Measurements from ENCODE around the gene LAPTM5.

Gene LAPTM5

DNA sequence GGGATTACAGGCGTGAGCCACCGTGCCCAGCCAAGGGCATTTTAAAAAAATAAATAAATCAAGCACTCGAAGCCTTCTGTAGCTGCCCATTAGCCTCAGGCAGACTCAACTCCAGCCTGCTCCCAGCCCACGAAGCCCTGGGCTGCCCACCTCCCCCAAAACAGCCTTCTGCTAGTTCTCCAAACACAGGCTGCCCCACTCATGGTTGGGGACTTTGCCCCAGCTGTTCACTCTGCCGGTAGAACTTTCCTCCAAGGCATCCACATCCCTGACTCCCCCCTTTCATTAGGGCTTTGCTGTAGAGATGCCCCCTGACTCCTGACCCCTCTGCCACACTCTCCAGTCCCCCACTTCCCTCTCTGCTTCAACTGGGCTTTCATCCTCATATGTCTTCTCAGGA is 29.7 kb upstream of the LAPTM5 start:
- H3K9ac ChIP-seq (ENCODE audit: low read depth, low read length, poor library complexity) = no peak overlapping the region
- H3K4me2 ChIP-seq (ENCODE audit: insufficient read depth, low read length, poor library complexity, severe bottlenecking) = no peak overlapping the region
- no peak overlapping the region for H3K4ac ChIP-seq (ENCODE audit: low read length)
- peak overlapping the region; percentile 40 for H2BK15ac ChIP-seq (ENCODE audit: low read length)
- H2BK5ac ChIP-seq (ENCODE audit: low read length) = peak overlapping the region; percentile 40
- peaks cover 18 to 34% of the 10 kb centered on the region in 2 donors for H3K4me1 ChIP-seq (ENCODE audit: control insufficient read depth in 2 of 2, insufficient read depth in 1 of 2, low read depth in 1 of 2, low read length in 2 of 2)
- H2AFZ ChIP-seq (ENCODE audit: low read length) = peak overlapping the region; percentile 13
- no CpG with 5 or more reads among the region's 5 CpGs for WGBS, 2 donors (ENCODE audit: extremely low coverage in 2 of 2, insufficient read length in 2 of 2, insufficient replicate concordance in 1 of 2)
- H3K4me3 ChIP-seq (ENCODE audit: low read length in 2 of 2) = no peak overlapping the region
- peak overlapping the region; percentile 4 for H2AK5ac ChIP-seq (ENCODE audit: low read depth, low read length)
- no peaks in the 10 kb centered on the region for H3K36me3 ChIP-seq (replicated peaks in 1 of 2; ENCODE audit: control insufficient read depth in 2 of 2, insufficient read depth in 2 of 2, low read length in 2 of 2)
- no peaks in the 10 kb centered on the region for H3K9me3 ChIP-seq (replicated peaks in 1 of 2; ENCODE audit: control insufficient read depth in 2 of 2, insufficient read depth in 1 of 2, low read depth in 1 of 2, low read length in 2 of 2)
- no peak overlapping the region for H3K27ac ChIP-seq (replicated peaks; ENCODE audit: low read length)
- H3K27me3 ChIP-seq (ENCODE audit: control insufficient read depth in 3 of 3, insufficient read depth in 3 of 3, low read depth in 1 of 3, low read length in 3 of 3) = no peaks in the 10 kb centered on the region
- no peak overlapping the region for H4K8ac ChIP-seq (ENCODE audit: low read depth, low read length)
- no peak overlapping the region for H3K23ac ChIP-seq (ENCODE audit: low read depth, low read length, poor library complexity)
- H2BK120ac ChIP-seq (ENCODE audit: low read depth, low read length) = peak overlapping the region; percentile 87
- peak overlapping the region; percentile 67 for H3K14ac ChIP-seq (ENCODE audit: low read length)
- H3K79me1 ChIP-seq (ENCODE audit: low read depth, low read length) = no peaks in the 10 kb centered on the region
- peak overlapping the region; percentile 92 for H2BK12ac ChIP-seq (ENCODE audit: low read length)
- H3K18ac ChIP-seq (ENCODE audit: low read length) = peak overlapping the region; percentile 93
- H4K91ac ChIP-seq (ENCODE audit: low read depth, low read length, poor library complexity) = no peak overlapping the region
- DNase-seq (ENCODE audit: low spot score) = no peak

DNA sequence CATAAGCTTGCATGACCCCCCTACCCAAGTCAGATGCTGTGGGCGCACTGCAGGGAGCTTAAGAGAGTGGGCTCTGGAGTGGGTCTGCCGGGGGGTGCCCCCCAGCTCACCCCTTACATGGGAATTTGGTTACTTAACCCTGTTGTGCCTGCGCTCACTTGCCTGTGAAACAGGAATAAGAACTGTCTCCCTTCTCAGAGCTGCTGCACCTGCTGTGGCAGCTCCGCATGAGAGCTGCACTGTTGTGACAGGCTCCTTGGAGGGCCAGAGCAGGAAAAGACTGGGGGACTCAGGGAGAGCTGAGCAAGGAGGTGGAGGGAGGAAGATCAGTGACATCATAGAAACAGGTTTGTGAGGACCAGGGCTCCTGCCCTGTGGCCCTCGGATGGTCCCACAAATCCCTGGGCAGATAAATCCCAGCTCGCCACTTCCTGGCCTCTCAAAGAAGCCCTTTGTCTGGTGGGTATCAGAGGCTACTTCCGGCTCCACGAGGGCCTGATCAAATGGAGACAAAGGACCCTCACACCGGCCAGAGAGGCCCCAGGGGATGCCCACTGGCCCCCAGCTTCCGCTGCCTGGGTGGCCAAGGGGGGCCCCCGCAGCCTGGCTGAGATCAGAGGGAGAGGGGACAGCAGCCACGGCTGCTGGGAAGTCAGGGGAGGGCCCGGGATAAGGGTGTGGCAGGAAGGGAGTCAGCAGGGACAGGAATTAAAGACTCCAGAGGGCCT is 28.9 kb upstream of the LAPTM5 start:
- no peaks in the 10 kb centered on the region for H3K9me3 ChIP-seq (replicated peaks in 1 of 2; ENCODE audit: control insufficient read depth in 2 of 2, insufficient read depth in 1 of 2, low read depth in 1 of 2, low read length in 2 of 2)
- H3K14ac ChIP-seq (ENCODE audit: low read length) = no peak overlapping the region
- H4K91ac ChIP-seq (ENCODE audit: low read depth, low read length, poor library complexity) = no peak overlapping the region
- no peaks in the 10 kb centered on the region for H3K79me1 ChIP-seq (ENCODE audit: low read depth, low read length)
- H3K4me2 ChIP-seq (ENCODE audit: insufficient read depth, low read length, poor library complexity, severe bottlenecking) = no peak overlapping the region
- H2BK12ac ChIP-seq (ENCODE audit: low read length) = no peak overlapping the region
- H2BK15ac ChIP-seq (ENCODE audit: low read length) = no peak overlapping the region
- WGBS, 2 donors (ENCODE audit: extremely low coverage in 2 of 2, insufficient read length in 2 of 2, insufficient replicate concordance in 1 of 2) = no CpG with 5 or more reads among the region's 13 CpGs
- no peak overlapping the region for H3K9ac ChIP-seq (ENCODE audit: low read depth, low read length, poor library complexity)
- no peaks in the 10 kb centered on the region for H3K27me3 ChIP-seq (ENCODE audit: control insufficient read depth in 3 of 3, insufficient read depth in 3 of 3, low read depth in 1 of 3, low read length in 3 of 3)
- no peak overlapping the region for H2BK120ac ChIP-seq (ENCODE audit: low read depth, low read length)
- H2AFZ ChIP-seq (ENCODE audit: low read length) = peak overlapping the region; percentile 99
- no peak for DNase-seq (ENCODE audit: low spot score)
- no peak overlapping the region for H4K8ac ChIP-seq (ENCODE audit: low read depth, low read length)
- H3K18ac ChIP-seq (ENCODE audit: low read length) = peak overlapping the region; percentile 93
- H3K36me3 ChIP-seq (replicated peaks in 1 of 2; ENCODE audit: control insufficient read depth in 2 of 2, insufficient read depth in 2 of 2, low read length in 2 of 2) = no peaks in the 10 kb centered on the region
- H3K23ac ChIP-seq (ENCODE audit: low read depth, low read length, poor library complexity) = no peak overlapping the region
- no peak overlapping the region for H3K27ac ChIP-seq (replicated peaks; ENCODE audit: low read length)
- no peak overlapping the region for H2BK5ac ChIP-seq (ENCODE audit: low read length)
- H3K4me3 ChIP-seq (ENCODE audit: low read length in 2 of 2) = no peak overlapping the region
- H2AK5ac ChIP-seq (ENCODE audit: low read depth, low read length) = no peak overlapping the region
- H3K4me1 ChIP-seq (ENCODE audit: control insufficient read depth in 2 of 2, insufficient read depth in 1 of 2, low read depth in 1 of 2, low read length in 2 of 2) = peaks cover 18 to 34% of the 10 kb centered on the region in 2 donors
- no peak overlapping the region for H3K4ac ChIP-seq (ENCODE audit: low read length)

DNA sequence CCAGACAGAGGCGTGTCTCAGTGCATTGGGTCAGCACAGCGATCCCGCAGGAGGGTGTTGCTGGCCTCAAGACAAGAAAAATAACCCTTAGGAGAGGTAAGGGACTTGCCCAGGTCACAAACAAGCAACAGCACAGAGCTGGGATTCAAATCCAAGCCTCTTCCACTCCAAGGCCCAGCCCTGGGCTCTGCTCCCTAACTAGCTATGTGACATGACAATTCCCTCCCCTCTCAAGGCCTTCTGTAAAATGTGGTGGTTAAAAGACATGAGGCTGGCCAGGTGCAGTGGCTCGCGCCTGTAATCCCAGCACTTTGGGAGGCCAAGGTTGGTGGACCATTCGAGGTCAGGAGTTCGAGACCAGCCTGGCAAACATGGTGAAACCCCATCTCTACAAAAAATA is 28.1 kb upstream of the LAPTM5 start:
- no CpG with 5 or more reads among the region's 7 CpGs for WGBS, 2 donors (ENCODE audit: extremely low coverage in 2 of 2, insufficient read length in 2 of 2, insufficient replicate concordance in 1 of 2)
- Histone ChIP-seq H2BK120ac (ENCODE audit: low read depth, low read length) (no peak overlapping the region), H2BK12ac (ENCODE audit: low read length) (no peak overlapping the region), H3K9me3 (replicated peaks in 1 of 2; ENCODE audit: control insufficient read depth in 2 of 2, insufficient read depth in 1 of 2, low read depth in 1 of 2, low read length in 2 of 2) (no peaks in the 10 kb centered on the region), H3K23ac (ENCODE audit: low read depth, low read length, poor library complexity) (no peak overlapping the region), H3K4me2 (ENCODE audit: insufficient read depth, low read length, poor library complexity, severe bottlenecking) (no peak overlapping the region), H3K27me3 (ENCODE audit: control insufficient read depth in 3 of 3, insufficient read depth in 3 of 3, low read depth in 1 of 3, low read length in 3 of 3) (no peaks in the 10 kb centered on the region), H3K9ac (ENCODE audit: low read depth, low read length, poor library complexity) (no peak overlapping the region), H3K4me3 (ENCODE audit: low read length in 2 of 2) (no peak overlapping the region), H4K91ac (ENCODE audit: low read depth, low read length, poor library complexity) (no peak overlapping the region), H2AFZ (ENCODE audit: low read length) (peak overlapping the region; percentile 53), H3K4me1 (ENCODE audit: control insufficient read depth in 2 of 2, insufficient read depth in 1 of 2, low read depth in 1 of 2, low read length in 2 of 2) (peaks cover 18 to 34% of the 10 kb centered on the region in 2 donors), H2AK5ac (ENCODE audit: low read depth, low read length) (no peak overlapping the region), H3K18ac (ENCODE audit: low read length) (no peak overlapping the region), H4K8ac (ENCODE audit: low read depth, low read length) (no peak overlapping the region), H2BK15ac (ENCODE audit: low read length) (no peak overlapping the region), H2BK5ac (ENCODE audit: low read length) (no peak overlapping the region), H3K14ac (ENCODE audit: low read length) (no peak overlapping the region), H3K27ac (replicated peaks; ENCODE audit: low read length) (no peak overlapping the region), H3K36me3 (replicated peaks in 1 of 2; ENCODE audit: control insufficient read depth in 2 of 2, insufficient read depth in 2 of 2, low read length in 2 of 2) (no peaks in the 10 kb centered on the region), H3K79me1 (ENCODE audit: low read depth, low read length) (no peaks in the 10 kb centered on the region), H3K4ac (ENCODE audit: low read length) (no peak overlapping the region)
- no peak for DNase-seq (ENCODE audit: low spot score)

DNA sequence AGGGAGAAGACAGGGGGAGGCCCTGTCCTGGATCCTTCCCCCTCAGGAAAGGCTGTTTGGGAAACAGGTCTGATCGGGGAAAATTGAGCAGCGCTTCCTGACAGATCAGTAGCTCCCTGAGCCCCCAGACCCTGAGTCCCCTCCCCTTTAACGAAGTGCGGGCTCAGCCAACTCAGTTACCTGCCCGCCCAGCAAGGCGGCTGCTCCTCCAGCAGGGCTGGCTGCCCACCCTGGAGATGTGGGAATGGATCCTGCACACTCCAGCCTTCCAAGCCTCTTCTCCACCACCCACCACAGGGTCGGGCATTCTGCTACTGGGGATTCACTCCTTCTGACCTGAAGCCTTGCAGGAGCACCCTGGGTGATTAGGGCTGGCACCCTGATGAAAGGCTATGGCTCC is 27.6 kb upstream of the LAPTM5 start:
- Histone ChIP-seq H3K4me3 (ENCODE audit: low read length in 2 of 2) (no peak overlapping the region), H2AK5ac (ENCODE audit: low read depth, low read length) (no peak overlapping the region), H3K79me1 (ENCODE audit: low read depth, low read length) (no peaks in the 10 kb centered on the region), H3K9ac (ENCODE audit: low read depth, low read length, poor library complexity) (no peak overlapping the region), H3K18ac (ENCODE audit: low read length) (no peak overlapping the region), H3K4me2 (ENCODE audit: insufficient read depth, low read length, poor library complexity, severe bottlenecking) (no peak overlapping the region), H2AFZ (ENCODE audit: low read length) (peak overlapping the region; percentile 53), H3K27ac (replicated peaks; ENCODE audit: low read length) (no peak overlapping the region), H3K4me1 (ENCODE audit: control insufficient read depth in 2 of 2, insufficient read depth in 1 of 2, low read depth in 1 of 2, low read length in 2 of 2) (peaks cover 18 to 34% of the 10 kb centered on the region in 2 donors), H3K27me3 (ENCODE audit: control insufficient read depth in 3 of 3, insufficient read depth in 3 of 3, low read depth in 1 of 3, low read length in 3 of 3) (no peaks in the 10 kb centered on the region), H4K8ac (ENCODE audit: low read depth, low read length) (no peak overlapping the region), H2BK12ac (ENCODE audit: low read length) (no peak overlapping the region), H2BK15ac (ENCODE audit: low read length) (no peak overlapping the region), H3K9me3 (replicated peaks in 1 of 2; ENCODE audit: control insufficient read depth in 2 of 2, insufficient read depth in 1 of 2, low read depth in 1 of 2, low read length in 2 of 2) (no peaks in the 10 kb centered on the region), H3K14ac (ENCODE audit: low read length) (no peak overlapping the region), H4K91ac (ENCODE audit: low read depth, low read length, poor library complexity) (no peak overlapping the region), H3K36me3 (replicated peaks in 1 of 2; ENCODE audit: control insufficient read depth in 2 of 2, insufficient read depth in 2 of 2, low read length in 2 of 2) (no peaks in the 10 kb centered on the region), H3K4ac (ENCODE audit: low read length) (no peak overlapping the region), H2BK5ac (ENCODE audit: low read length) (no peak overlapping the region), H2BK120ac (ENCODE audit: low read depth, low read length) (no peak overlapping the region), H3K23ac (ENCODE audit: low read depth, low read length, poor library complexity) (no peak overlapping the region)
- DNase-seq (ENCODE audit: low spot score) = no peak
- no CpG with 5 or more reads among the region's 7 CpGs for WGBS, 2 donors (ENCODE audit: extremely low coverage in 2 of 2, insufficient read length in 2 of 2, insufficient replicate concordance in 1 of 2)

Measured in neuronal stem cell (in vitro differentiated cells).